GM12891 (cell line): ENCODE data around the gene PDXK.

ENCODE experiments used
- POLR2A ChIP-seq: IDR thresholded peaks from 2 replicates; pipeline ENCODE4 v1.6.1; 2011; ENCODE audit warnings: low read depth, low read length, control low read depth
- POLR2AphosphoS5 ChIP-seq: IDR thresholded peaks from 2 replicates; pipeline ENCODE4 v1.6.1; 2011; ENCODE audit warnings: low read depth, low read length, control low read depth
- POU2F2 ChIP-seq: IDR thresholded peaks from 2 replicates; pipeline ENCODE4 v1.6.1; 2011; ENCODE audit warnings: low read depth, mild to moderate bottlenecking, control low read depth, low read length, moderate library complexity
- SPI1 ChIP-seq: IDR thresholded peaks from 2 replicates; pipeline ENCODE4 v1.6.1; 2011; ENCODE audit warnings: low read depth, low read length, control low read depth
- TAF1 ChIP-seq: IDR thresholded peaks from 2 replicates; pipeline ENCODE4 v1.6.1; 2011; ENCODE audit warnings: low read depth, low read length, control low read depth

- no peak for TF ChIP-seq POLR2AphosphoS5
- no peak for TF ChIP-seq SPI1
- no peak for TF ChIP-seq POLR2A
- no peak for TF ChIP-seq POU2F2
- TF ChIP-seq TAF1 = no peak
Observed at GRCh38 chr21:43734131-43734927, 15.4 kb downstream of the PDXK start.
